COLO829 (cell line): ENCODE data around the gene TMPRSS11A.

Experiments
- DNase-seq: peaks from one replicate; pipeline ENCODE4 v3.0.0; 2012; ENCODE audit warnings: low spot score

Gene TMPRSS11A

GRCh38 chr4:67869580-67870190 lies 93.6 kb downstream of the TMPRSS11A start:
- DNase-seq, result no peak

- DNase-seq, result peak; percentile 13
These were observed 101.8 kb downstream of the TMPRSS11A start for GRCh38 chr4:67861513-67861912.
